Measurements from ENCODE around the gene CXCR6. TPM values are rescaled to one million over a fixed set of nuclear protein-coding genes. Genes with fewer than 3 reads are reported as not detected.

The CXCR6 gene
- total and polyA plus RNA-seq, 9 donors = 0.20 to 3.5 (median 0.55) TPM

DNA sequence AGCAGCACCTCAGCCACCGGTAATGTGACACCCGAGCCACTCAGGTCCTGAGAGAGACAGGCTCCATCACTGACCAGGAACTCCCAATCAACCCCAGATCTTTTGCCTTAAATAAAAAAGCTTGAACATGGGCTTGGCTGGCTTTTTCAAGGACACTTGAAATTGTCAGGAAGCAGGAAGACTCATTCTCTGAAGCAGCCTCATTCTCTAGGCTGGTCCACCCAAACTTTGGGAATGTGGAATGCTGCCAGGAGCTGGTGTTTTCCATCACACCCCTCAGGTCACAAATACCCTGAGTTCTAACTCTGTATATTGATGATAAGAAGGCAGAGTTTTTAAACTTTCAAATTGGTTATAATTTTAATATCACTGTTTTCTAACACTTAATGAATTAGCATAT lies 17.0 kb downstream of the CXCR6 start:
- 73 to 84% (median 82%) methylated on average over 2 of the region's 2 CpGs for WGBS, 3 donors
- H3K36me3 ChIP-seq = no peaks in the 10 kb centered on the region

DNA sequence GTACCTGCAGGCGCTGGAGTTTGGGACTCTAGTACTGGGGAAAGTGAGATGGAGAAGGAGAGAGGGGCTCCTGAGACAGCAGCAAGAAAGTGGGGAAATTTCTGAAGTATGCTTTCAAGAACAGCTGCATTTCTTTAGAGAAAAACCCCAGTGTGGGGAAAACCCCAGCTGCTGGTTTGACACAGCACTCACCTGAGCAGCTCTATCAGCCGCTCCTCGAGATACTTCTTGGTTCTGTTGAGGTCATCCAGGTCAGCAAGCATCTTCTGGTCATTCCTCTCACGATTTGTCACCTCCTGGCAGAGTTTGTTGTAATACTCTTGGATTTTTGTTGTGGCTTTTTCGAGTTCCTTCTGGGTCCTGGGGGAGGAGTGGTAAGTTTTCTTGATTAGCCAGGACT lies 18.8 kb downstream of the CXCR6 start:
- no peak for DNase-seq
- 77 to 85% (median 84%) methylated on average over 5 of the region's 5 CpGs for WGBS, 3 donors
- intact Hi-C loops (cut with DNase I) = no loop called here
- Histone ChIP-seq H3K27ac (no peak overlapping the region), H3K4me1 (ENCODE audit: insufficient read depth) (no peaks in the 10 kb centered on the region), H3K4me3 (no peak overlapping the region), H3K36me3 (no peaks in the 10 kb centered on the region), H3K27me3 (no peaks in the 10 kb centered on the region), H3K9me3 (no peaks in the 10 kb centered on the region)
- TF ChIP-seq POLR2A (IDR thresholded peaks at IDR 0.05) = no peak
- TF ChIP-seq EP300 (IDR thresholded peaks at IDR 0.05) = no peak
- TF ChIP-seq, protein P1, sequence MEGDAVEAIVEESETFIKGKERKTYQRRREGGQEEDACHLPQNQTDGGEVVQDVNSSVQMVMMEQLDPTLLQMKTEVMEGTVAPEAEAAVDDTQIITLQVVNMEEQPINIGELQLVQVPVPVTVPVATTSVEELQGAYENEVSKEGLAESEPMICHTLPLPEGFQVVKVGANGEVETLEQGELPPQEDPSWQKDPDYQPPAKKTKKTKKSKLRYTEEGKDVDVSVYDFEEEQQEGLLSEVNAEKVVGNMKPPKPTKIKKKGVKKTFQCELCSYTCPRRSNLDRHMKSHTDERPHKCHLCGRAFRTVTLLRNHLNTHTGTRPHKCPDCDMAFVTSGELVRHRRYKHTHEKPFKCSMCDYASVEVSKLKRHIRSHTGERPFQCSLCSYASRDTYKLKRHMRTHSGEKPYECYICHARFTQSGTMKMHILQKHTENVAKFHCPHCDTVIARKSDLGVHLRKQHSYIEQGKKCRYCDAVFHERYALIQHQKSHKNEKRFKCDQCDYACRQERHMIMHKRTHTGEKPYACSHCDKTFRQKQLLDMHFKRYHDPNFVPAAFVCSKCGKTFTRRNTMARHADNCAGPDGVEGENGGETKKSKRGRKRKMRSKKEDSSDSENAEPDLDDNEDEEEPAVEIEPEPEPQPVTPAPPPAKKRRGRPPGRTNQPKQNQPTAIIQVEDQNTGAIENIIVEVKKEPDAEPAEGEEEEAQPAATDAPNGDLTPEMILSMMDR (IDR thresholded peaks at IDR 0.05) = no peak

More for the DNA sequence above, 17.0 kb downstream of the CXCR6 start:
- no peaks in the 10 kb centered on the region for H3K9me3 ChIP-seq
- intact Hi-C loops (cut with DNase I) = no loop called here
- no peak overlapping the region for H3K27ac ChIP-seq
- H3K4me3 ChIP-seq = no peak overlapping the region
- H3K27me3 ChIP-seq = no peaks in the 10 kb centered on the region
- TF ChIP-seq, protein P1 (IDR thresholded peaks at IDR 0.05) = no peak
- TF ChIP-seq EP300 (IDR thresholded peaks at IDR 0.05) (no peak), POLR2A (IDR thresholded peaks at IDR 0.05) (no peak)
- DNase-seq = no peak
- H3K4me1 ChIP-seq (ENCODE audit: insufficient read depth) = no peaks in the 10 kb centered on the region

GRCh38 chr3:45964139-45964538 lies 20.9 kb downstream of the CXCR6 start:
- H3K36me3 ChIP-seq = no peaks in the 10 kb centered on the region
- intact Hi-C loops (cut with DNase I) = no loop called here

GRCh38 chr3:45965253-45965652 lies 22.0 kb downstream of the CXCR6 start:
- WGBS, 3 donors = 87 to 88% (median 87%) methylated on average over 4 of the region's 4 CpGs
- H3K36me3 ChIP-seq = no peaks in the 10 kb centered on the region
- TF ChIP-seq, protein P1 (IDR thresholded peaks at IDR 0.05) = no peak
- TF ChIP-seq POLR2A (IDR thresholded peaks at IDR 0.05) = no peak
- no peak for TF ChIP-seq EP300 (IDR thresholded peaks at IDR 0.05)

More at GRCh38 chr3:45964139-45964538, 20.9 kb downstream of the CXCR6 start:
- no peak for DNase-seq
- H3K4me1 ChIP-seq (ENCODE audit: insufficient read depth) = no peaks in the 10 kb centered on the region
- H3K27me3 ChIP-seq = no peaks in the 10 kb centered on the region
- TF ChIP-seq, protein P1 (IDR thresholded peaks at IDR 0.05) = no peak
- TF ChIP-seq POLR2A (IDR thresholded peaks at IDR 0.05) = no peak
- no peak for TF ChIP-seq EP300 (IDR thresholded peaks at IDR 0.05)
- 90 to 92% (median 90%) methylated on average over 8 of the region's 8 CpGs for WGBS, 3 donors
- H3K4me3 ChIP-seq = no peak overlapping the region
- H3K9me3 ChIP-seq = no peaks in the 10 kb centered on the region
- no peak overlapping the region for H3K27ac ChIP-seq

More at GRCh38 chr3:45965253-45965652, 22.0 kb downstream of the CXCR6 start:
- H3K4me3 ChIP-seq = no peak overlapping the region
- intact Hi-C loops (cut with DNase I) = no loop called here
- H3K27me3 ChIP-seq = no peaks in the 10 kb centered on the region
- H3K27ac ChIP-seq = no peak overlapping the region
- DNase-seq = no peak
- H3K4me1 ChIP-seq (ENCODE audit: insufficient read depth) = no peaks in the 10 kb centered on the region
- no peaks in the 10 kb centered on the region for H3K9me3 ChIP-seq
